Epidermal melanocyte (primary cell): ENCODE measurements around the gene HDAC4.

Experiments
- DNase-seq: peaks from one replicate; pipeline ENCODE4 v3.0.0; 2011; ENCODE audit warnings: low spot score; ENCODE audit not compliant: insufficient read length

HDAC4 gene

DNA sequence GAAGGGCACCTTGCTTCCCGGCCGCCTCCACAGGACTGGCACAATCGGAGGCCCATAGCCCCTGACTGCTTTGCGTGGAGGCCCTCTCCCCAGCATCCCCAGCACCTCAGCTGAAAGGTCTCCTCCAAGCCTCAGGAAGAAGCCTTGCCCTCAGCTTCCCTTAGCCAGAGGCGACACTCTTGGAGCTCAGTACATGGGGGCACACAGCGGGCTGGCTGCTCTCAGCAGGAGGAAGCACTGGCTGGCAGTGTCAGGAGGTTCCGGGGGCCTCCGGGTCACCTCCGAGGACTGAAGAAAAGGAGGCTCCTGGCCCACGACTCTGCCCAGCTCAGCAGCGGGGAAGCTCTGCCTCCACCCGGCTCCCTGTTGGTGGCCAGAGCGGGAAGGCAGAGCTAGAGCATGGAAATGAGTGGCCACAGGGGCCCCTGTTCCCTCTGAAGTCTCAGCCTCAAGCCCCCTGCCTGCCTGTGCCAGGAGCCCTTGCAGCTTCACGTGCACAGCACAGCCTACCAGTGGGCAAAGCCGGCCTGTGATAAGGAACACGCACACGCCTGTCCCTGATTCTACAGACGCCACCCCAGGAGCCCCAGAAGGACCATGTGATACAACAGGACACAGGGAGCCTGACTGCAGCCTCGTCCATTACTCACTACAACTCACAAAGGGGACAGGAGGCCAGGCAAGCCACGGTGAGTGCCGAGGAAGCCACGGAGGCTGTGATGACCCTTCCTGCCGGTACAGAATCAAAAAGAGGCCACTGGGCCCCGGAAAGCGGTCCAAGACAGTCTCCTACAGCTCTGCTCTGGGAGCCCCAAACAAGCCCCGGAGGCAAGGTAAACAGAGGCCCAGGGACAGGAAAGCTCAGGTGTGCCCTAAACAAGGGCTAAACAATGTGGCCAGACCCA lies 15.5 kb downstream of the HDAC4 start:
- no peak for DNase-seq

DNA sequence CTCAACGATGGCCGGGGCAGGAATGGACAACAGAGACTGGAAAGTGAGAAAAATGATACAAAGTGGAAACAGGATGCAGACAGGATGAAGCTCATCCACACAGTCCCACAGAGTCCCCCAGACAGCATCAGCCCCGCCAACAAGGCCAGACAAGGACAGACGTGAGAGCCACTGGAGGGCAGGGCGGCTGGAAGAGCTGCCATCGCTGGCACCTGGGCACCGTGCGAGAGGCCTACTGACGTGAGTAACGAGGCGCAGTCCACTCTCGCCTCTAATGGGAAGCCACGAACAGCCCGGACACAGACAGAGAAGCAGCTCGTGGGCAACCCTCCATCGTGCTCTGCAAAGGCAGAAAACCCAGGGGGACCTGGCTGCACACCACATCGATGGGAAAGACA lies 17.1 kb downstream of the HDAC4 start:
- DNase-seq = no peak

DNA sequence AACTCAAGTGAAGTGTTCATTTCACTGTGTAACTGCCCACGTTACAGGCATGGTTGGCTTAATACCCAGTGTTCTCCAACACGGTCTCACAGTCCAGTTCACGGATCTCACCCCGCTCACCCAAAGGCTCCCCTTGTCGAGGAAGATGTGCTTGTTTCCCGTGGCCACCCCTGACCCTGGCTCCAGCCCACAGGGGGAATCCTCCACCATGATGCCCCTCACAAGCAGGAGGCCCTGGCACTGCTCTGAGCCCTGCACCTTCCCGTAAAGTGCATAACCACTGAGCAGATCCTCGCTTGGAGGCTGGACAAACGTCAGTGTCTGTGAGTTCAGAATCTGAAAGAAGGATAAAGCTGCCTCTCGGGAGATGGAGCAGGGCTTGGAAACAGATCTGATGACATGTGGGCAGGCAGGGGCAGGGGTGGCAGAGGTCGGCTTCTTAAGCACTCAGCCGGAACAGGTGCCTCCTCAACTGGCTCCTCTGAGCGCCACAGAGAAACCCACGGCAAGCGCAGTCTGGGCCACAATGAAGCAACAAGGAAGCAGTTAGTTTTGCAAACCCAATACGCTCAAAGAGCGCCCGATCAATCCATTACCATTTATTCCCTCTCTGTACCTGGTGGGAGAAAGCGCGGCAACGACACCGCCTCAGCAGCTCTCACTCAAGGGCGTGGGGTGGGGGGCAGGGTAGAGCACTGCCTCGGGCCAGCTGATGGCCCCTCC lies 17.6 kb downstream of the HDAC4 start:
- no peak for DNase-seq

DNA sequence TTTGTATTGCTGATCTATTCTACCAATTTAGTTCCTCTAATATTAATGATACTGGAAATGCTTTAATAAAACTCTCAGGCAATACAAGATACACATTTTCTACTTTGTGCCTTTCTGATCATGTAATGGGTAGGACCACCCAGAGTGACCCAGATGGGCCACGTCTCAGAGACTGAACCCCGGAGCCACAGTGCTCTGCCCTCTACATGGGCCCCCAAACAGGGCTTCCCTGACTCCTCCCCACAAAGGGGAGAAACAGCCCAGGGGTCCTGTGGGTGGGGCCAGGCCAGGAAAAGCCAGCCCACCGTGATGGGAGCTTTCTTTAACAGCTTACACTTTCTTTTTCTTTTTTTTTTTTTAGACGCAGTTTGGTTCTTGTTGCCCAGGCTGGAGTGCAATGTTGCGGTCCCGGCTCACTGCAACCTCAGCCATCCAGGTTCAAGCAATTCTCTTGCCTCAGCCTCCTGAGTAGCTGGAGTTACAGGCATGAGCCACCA lies 18.4 kb downstream of the HDAC4 start:
- DNase-seq = no peak

DNA sequence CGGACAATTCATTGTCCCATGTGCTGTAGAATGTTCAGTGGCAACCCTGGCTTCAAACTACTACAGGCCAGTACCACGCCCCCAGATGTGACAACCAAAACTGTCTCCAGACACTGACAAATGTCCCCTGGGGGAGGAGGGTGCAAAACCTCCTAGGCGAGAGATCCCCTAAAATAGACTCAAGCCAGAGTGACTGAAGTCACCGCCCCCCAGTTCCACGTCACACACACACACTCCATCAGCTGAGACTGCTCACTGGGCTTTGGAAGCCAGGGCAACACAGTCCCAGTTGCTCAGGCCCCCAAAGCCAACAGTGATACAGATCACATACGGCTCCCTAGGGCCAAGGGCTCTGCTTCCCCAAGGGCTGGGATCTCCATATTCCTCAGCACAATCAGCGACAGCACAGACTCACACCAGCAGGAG lies 19.1 kb downstream of the HDAC4 start:
- no peak for DNase-seq

DNA sequence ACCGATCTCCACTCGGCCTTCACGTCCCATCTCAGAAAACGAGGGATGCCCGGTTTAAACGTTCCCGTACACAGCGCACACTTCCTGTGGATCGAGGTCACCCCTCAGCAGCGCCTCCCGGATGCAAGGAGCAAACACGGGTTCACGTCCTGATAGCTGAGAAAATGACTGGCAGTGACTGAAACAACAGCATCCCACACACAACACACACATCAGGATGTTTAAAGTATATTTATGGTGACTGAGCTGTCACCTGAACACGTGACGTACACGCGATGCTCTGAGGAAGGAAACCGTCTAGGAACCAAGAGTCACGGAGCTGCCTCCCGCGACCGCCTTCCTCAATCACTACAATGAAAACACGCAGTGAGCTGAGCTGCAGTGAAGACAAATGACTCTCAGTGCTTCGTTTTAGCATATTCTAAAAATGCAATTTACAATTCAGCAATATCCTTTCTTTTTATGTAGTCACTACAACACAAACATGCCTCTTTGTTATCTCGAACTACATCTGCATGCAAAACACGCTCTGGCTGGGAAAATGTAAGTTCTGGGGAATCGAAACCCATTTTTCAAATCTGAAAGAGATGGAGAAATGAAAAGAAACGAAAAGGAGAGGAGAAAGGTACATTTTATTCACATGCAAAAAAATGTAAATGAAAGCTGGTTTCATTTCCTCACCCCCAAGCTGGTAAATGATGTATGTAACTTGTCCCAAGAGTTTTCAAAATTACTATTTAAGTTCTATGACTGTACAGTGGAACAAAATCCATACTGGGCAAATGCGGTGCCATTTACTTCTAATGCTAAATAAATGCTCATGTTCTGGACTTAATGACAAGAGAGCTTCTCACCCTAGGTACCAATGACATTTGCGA lies 19.8 kb downstream of the HDAC4 start:
- DNase-seq = no peak

DNA sequence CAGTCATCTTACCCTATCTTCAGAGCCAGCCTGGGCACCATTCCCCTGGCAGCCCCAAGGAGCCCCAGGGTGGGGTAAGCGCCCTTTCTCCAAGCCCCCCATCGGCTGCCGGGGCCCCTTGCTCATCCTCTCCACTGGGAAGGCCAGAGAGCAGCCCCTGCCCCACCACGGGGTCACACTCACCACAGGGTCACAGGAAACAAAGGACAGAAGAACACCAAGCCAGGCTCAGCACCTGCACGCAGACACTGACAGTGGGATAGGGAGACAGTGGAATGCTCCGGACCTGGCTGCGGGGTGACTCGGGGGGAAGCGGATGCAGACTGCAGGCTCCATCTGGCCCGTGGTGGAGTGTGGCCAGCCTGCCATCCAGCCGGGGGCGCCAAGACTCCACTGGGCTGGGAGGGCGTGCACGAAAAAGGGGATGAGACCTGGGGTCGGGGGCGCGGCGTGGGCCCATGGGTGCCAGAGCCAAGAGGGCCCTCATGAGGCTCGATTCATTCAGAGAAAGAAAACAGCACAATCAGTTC lies 21.1 kb downstream of the HDAC4 start:
- DNase-seq = no peak

DNA sequence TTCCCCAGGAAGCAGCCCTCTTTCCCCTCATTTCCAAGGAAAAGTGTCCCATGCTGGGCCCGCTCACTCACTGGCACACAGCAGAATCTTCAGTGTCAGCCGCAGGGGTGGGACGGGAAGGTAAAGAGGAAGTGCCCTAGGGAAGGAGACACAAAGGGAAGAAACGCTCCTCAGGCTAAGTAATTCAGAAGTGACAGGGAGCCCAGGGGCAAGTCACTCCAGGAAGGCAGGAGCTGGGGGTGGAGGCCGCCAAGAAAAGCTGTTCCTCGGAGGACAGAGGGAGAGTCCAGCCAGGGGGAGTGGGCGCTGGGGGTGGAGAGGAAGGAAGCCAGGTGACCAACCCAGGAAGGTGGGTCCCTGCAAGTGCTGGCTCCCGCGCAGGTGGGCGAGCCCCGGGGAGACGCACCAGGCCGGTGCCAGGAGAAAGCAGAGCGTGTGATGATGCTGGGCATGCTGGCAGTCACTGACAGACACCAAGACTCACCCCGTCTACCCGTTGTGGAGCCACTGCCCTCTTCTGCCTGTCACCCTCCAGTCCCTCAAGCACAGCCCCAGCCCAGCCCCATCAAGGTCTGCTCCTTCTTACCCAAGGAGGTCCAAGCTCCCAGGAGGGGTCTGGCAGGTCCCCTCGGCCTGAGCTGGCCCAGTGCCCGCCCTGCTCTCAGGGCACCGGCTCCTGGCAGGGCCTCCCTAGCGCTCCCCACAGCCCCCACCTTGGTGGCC lies 21.7 kb downstream of the HDAC4 start:
- no peak for DNase-seq

DNA sequence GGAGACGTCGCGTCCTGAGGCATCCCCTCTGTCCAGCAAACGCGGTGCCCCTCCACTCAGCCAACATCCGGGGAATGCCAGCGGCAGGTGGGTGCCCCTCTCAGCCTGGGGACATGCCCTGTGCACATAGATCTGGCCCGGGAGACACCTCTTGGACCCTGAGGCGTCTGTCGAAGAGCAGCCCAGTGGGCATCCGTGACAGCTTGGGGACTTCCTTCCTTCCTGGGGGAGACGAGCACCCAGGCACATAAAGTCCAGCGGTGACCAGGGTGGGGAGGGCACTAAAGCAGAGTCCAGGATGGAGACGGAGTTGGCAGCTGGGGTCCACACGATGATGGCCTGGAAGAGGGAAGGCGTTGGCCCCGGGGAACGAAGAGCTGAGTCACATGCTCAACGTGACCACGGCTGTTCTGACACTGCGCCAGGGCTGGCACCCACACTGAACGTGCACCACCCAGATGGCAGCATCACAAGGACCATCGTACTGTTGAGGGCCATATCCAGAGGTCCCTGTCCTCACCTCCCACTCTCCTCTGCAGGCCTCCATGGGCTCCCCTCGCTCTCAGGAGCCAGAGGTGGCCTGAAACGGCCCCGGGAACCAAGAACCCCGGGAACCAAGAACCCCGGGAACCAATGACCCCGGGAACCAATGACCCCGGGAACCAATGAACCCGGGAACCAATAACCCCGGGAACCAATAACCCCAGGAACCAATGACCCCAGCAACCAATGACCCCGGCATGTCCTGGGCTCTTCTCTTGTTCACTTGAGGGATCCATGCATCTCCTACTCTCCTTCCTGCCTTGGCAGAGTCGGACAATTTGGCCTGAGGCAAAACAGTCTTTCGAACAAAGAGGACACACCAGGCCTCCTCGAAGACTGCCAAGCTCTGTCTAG lies 22.6 kb downstream of the HDAC4 start:
- DNase-seq = no peak

DNA sequence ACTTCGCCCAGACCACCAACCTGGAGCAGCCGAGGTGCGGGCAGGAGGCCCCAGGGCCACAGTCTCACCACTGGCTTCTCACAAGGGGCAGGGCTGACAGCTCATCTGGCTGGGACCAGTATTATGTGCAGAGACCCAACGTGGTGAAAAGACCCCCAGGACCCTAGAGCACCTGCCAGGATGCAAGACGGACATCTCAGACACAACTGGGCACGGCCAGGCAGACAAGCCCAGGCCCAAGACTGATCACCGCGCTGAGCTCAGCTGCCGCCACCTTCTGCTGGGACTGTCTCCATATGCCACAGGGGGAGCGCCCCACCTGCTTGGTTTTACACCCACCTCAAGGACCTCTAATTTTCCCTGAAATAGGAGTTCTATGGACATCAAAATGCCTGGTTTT lies 23.2 kb downstream of the HDAC4 start:
- DNase-seq = no peak

DNA sequence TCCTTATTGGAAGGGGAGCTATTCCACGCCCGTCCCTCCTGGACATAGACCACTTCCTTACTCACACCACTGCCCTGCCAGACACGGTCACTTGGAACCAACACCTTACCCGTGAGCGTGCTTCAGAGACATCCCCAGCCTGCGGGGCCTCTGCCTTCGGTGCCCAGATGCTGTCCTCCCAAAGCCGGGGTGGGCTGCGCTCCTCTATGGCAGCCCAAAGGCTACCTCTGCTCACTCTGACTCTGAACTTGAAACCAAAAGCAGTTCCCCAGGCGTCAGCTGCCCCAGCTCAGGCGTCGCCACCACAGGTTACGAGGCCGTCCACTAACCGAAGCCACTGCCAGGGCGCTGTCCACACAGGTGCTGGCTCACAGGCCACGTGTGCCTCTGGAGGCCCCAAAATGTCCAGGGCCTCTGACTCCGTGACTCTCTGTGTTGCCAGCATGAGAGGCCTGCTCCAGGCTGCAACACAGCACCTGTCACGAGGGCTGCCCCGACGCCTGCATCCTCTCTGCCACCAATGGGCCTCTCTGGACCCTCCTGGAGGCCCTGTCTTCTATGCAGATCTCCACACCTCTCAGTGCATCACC lies 23.8 kb downstream of the HDAC4 start:
- DNase-seq = no peak

DNA sequence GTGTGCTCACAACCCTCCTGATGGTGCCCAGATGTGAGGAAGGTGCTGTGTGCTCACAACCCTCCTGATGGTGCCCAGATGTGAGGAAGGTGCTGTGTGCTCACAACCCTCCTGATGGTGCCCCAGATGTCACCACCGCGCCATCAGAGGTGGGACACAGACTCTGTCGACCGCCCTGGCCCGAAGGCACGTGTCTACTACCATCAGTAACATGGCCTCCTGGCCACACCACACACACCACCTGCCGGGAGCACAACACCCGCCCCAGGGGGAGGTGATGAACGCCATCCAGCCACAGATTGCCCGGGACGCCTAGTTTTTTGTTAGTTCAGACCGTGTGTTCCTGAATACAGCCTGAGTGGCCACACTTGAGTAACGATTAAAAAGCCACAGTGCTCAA lies 24.5 kb downstream of the HDAC4 start:
- no peak for DNase-seq

DNA sequence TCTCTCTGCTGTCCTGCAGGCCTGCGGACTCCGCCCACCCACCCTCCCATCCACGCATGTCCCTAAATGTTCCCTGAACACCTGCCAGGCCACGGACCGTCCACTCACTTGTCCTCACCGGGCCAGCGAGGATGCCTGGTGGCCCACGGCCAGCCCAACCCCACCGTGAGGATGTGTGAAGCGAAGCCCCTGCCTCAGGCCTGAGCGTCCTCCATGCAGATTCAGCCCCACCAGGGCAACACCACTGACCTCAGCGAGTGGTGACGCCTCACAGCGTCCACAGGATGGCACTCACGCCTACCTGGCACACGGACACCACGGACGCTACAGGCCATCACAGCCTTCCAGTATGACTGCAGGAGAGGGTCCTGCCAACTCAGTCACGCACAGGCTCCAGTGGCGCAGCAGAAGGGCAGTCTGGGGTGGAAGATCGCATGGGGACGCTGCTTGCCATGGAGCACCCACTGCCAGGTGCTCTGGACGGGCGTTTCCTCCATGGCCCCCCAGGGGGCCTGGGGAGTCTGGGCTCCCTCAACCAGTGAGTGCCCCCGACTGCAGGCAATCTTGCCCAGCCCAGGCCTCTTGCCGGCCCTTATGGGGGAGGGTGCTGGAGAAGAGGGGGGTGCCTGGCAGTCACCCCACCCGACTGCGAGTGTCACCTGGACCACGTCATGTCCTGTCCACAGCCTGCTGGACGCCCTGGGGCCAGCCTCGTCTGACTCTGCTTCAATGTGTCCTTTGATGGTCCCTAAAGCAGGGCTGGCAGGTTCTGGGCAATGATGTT lies 25.4 kb downstream of the HDAC4 start:
- no peak for DNase-seq

DNA sequence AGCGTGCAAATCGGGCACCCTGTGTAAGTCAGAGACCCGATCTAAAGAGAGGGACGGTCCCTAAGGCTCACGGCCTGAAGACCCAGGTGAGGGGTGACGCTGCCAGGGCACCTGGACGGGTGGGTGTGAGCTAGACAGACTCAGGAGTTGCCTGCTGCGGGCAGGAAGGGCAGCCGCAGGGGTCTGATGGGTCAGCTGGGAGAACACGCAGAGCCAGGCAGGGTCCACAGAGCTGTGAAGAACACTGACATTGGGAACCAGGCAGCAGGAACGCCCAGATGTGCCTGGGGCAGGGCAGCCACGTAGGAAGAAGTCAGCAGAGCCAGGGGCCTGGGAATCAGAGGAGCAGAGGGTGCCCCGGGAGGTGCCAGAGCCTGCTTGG lies 25.9 kb downstream of the HDAC4 start:
- no peak for DNase-seq

DNA sequence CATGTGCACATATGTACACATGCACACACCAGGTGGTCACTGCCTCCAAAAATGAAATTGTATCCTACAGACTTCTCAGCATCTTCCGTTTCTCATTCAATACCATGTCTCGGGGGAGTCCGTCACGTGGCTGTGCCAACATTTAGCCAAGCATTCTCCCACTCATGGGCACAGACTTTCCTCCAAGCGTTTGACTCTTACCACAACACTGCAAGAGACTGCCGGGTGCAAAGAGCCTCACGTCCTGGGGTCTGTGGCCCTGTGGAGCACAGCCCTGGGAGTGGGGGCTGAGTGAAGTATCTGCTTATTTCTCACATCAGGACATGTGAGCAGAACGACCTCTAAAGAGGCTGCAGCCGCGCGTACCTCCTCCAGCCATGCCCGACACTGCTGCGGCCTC lies 28.0 kb downstream of the HDAC4 start:
- DNase-seq = no peak

DNA sequence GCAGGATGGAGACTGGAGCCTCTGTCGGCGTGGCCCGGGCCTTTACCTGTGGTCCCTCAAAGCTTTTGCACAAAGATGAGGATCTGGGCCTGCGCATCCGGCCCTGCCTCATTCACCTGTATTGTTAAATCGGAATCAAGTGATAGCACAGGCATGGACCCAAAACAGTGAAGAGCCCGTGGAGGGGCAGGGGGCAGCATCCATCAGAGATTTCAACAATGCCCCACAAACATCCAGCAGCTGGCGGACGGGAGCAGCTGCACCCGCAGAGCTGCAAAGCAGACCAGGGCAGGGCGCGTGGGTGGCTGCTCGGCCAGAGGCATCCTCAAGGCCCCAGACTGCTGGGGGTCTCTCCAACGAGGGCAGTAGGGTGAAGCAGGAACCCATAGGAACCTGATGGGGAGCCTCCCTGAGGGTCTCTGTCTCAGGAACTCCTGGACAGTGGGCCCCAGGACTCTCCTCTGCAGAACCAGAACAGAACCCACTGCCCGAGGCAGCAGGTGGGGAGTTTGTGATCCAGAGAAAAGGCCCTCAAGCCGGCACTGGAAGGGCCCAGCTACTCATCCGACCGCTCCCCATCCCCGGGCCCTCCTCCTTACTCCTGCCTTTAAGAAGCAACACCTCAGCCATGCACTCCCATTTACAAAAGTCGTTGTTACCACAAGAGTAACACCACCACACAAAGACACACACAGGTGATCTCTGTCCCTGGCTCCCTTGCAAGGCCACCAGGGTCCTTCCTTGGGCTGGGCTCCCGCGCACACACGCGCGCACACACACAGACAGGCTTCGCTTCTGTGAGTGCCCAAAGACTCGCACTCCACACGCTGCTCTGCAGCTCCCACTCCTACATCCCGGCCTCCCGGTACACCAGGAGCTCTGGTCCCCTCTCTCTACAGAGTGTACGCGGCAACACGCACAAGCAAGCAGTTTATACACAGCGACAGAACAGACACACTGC lies 28.8 kb downstream of the HDAC4 start:
- DNase-seq = no peak
